Body of pancreas (tissue), 4 donors: ENCODE measurements around the gene CNIH2.

ENCODE experiments used
- CTCF ChIP-seq, 7 experiments: fragments of 450-650 bp in 4 of 7; fragments of 200-600 bp in 3 of 7; sonication (generic) in 3 of 7; IDR thresholded peaks; one replicate each; pipeline ENCODE4 v1.5.1; 2016 to 2019; ENCODE audit warnings: antibody characterized with exemption in 7 of 7
- POLR2A ChIP-seq, 3 donors: fragments of 450-650 bp; IDR thresholded peaks; one replicate each; pipeline ENCODE4 v1.6.1; 2016; ENCODE audit warnings: antibody characterized with exemption in 3 of 3, mild to moderate bottlenecking in 2 of 3

GRCh38 chr11:66314186-66314501 is 36.2 kb downstream of the CNIH2 start:
- no peak for TF ChIP-seq POLR2A (IDR thresholded peaks at IDR 0.05)
- TF ChIP-seq CTCF (IDR thresholded peaks at IDR 0.05): no peak
